Upper lobe of left lung (tissue), 6 donors: ENCODE measurements around the gene MYOG. TPM values are rescaled to one million over a fixed set of nuclear protein-coding genes. Genes with fewer than 3 reads are reported as not detected.

Source experiments
- ATAC-seq, 2 donors: fragments of 200-7000 bp; cut with Tn5 transposase; one replicate each; pipeline ENCODE4 v1.9.1; 2022; ENCODE audit warnings: mild to moderate bottlenecking in 2 of 2, moderate library complexity in 2 of 2; ENCODE audit not compliant: low FRiP score in 2 of 2
- DNase-seq, 2 donors: peaks; one replicate each; pipeline ENCODE4 v3.0.0-alpha.2; 2019 to 2020
- H3K27ac ChIP-seq, 4 donors: fragments of 200-600 bp; sonication (generic); one replicate each; pipeline ENCODE4 v1.5.1; 2016 to 2019
- H3K27me3 ChIP-seq, 4 donors: fragments of 200-600 bp; sonication (generic); one replicate each; pipeline ENCODE4 v1.5.1; 2017 to 2019
- H3K36me3 ChIP-seq, 4 donors: fragments of 200-600 bp; sonication (generic); one replicate each; pipeline ENCODE4 v1.5.1; 2016 to 2019
- H3K4me1 ChIP-seq, 4 donors: fragments of 200-600 bp; sonication (generic); one replicate each; pipeline ENCODE4 v1.5.1; 2018 to 2019
- H3K4me3 ChIP-seq, 4 donors: fragments of 200-600 bp; sonication (generic); one replicate each; pipeline ENCODE4 v1.5.1; 2017 to 2019; ENCODE audit warnings: mild to moderate bottlenecking in 2 of 4, moderate library complexity in 1 of 4
- H3K9me3 ChIP-seq, 4 donors: fragments of 200-600 bp; sonication (generic); one replicate each; pipeline ENCODE4 v1.5.1; 2018 to 2019
- CTCF ChIP-seq, 6 experiments: fragments of 450-650 bp in 4 of 6; fragments of 200-600 bp in 2 of 6; sonication (generic) in 2 of 6; IDR thresholded peaks; one replicate each; pipeline ENCODE4 v1.5.1; 2016 to 2019; ENCODE audit warnings: antibody characterized with exemption in 6 of 6
- EP300 ChIP-seq, 4 donors: sonication (generic); formaldehyde crosslinking; IDR thresholded peaks; one replicate each; pipeline ENCODE4 v1.5.1; 2017; ENCODE audit warnings: antibody characterized with exemption in 4 of 4, control low read depth in 2 of 4
- POLR2A ChIP-seq, 4 donors: fragments of 450-650 bp; IDR thresholded peaks; one replicate each; pipeline ENCODE4 v1.5.1; 2016 to 2017; ENCODE audit warnings: antibody characterized with exemption in 4 of 4, mild to moderate bottlenecking in 2 of 4
- POLR2AphosphoS5 ChIP-seq, 2 donors: sonication (generic); formaldehyde crosslinking; IDR thresholded peaks; one replicate each; pipeline ENCODE4 v1.5.1; 2017; ENCODE audit warnings: antibody characterized with exemption in 2 of 2
- WGBS, 2 donors: methylation state at CpG; one replicate each; pipeline ENCODE4 v1.1.5; 2017 to 2018; 5-methylcytosine and 5-hydroxymethylcytosine counted together
- total RNA-seq, 6 donors: library from RNA; depleted of rRNA in 4 of 6; stranded (reverse); fragments of >200 nt in 4 of 6; gene quantifications; one replicate each; pipeline versions ENCODE4 v1.1.0 to v1.2.1, GENCODE V29; 2016 to 2021
- donor health status: DM: no; HTN: no; CAD: no; lungs with moderate emphysema.
- donor health status: DM: no; HTN: yes; CAD: no; lungs with severe emphysema.

Gene MYOG
- total RNA-seq, 6 donors from 2014 or later, result not detected

GRCh38 chr1:203058676-203058935 lies 27.2 kb downstream of the MYOG start:
- no peaks in the 10 kb centered on the region for H3K36me3 ChIP-seq
- H3K27ac ChIP-seq, result no peak overlapping the region
- 57 to 70% methylated on average over 1 of the region's 1 CpG for WGBS, 2 donors
- H3K4me1 ChIP-seq, result peaks cover 3 to 10% (median 4%) of the 10 kb centered on the region in 4 donors
- ATAC-seq (peak in 1 of 2 donors; percentile 37), DNase-seq (no peak)
- H3K4me3 ChIP-seq, result no peak overlapping the region
- H3K9me3 ChIP-seq, result no peaks in the 10 kb centered on the region
- H3K27me3 ChIP-seq, result no peaks in the 10 kb centered on the region
- TF ChIP-seq CTCF (IDR thresholded peaks at IDR 0.05) (no peak), POLR2A (IDR thresholded peaks at IDR 0.05) (no peak), EP300 (IDR thresholded peaks at IDR 0.05) (no peak)

- no peak for TF ChIP-seq POLR2AphosphoS5 (IDR thresholded peaks at IDR 0.05)
- no peak for TF ChIP-seq POLR2A (IDR thresholded peaks at IDR 0.05)
- no peak for TF ChIP-seq EP300 (IDR thresholded peaks at IDR 0.05)
- TF ChIP-seq CTCF (IDR thresholded peaks at IDR 0.05), result no peak
- H3K4me3 ChIP-seq, result no peak overlapping the region
- H3K27me3 ChIP-seq, result no peaks in the 10 kb centered on the region
- WGBS, 2 donors, result 47 to 48% methylated on average over 8 to 10 of the region's 10 CpGs
- ATAC-seq (peak in 1 of 2 donors; percentile 44), DNase-seq (no peak)
- H3K36me3 ChIP-seq, result no peaks in the 10 kb centered on the region
- H3K4me1 ChIP-seq, result peaks cover 3 to 10% (median 4%) of the 10 kb centered on the region in 4 donors
- no peaks in the 10 kb centered on the region for H3K9me3 ChIP-seq
- H3K27ac ChIP-seq, result no peak overlapping the region
Measured at GRCh38 chr1:203057911-203058675, 27.7 kb downstream of the MYOG start.

- H3K4me3 ChIP-seq, result no peak overlapping the region
- no peak overlapping the region for H3K27ac ChIP-seq
- WGBS, 2 donors, result 93 to 97% methylated on average over 6 of the region's 6 CpGs
- TF ChIP-seq POLR2AphosphoS5 (IDR thresholded peaks at IDR 0.05), result no peak
- TF ChIP-seq POLR2A (IDR thresholded peaks at IDR 0.05), result no peak
- TF ChIP-seq EP300 (IDR thresholded peaks at IDR 0.05), result no peak
- no peak for TF ChIP-seq CTCF (IDR thresholded peaks at IDR 0.05)
- no peaks in the 10 kb centered on the region for H3K36me3 ChIP-seq
- H3K4me1 ChIP-seq, result peaks cover 3 to 10% (median 4%) of the 10 kb centered on the region in 4 donors
- H3K27me3 ChIP-seq, result no peaks in the 10 kb centered on the region
- no peak for ATAC-seq
- H3K9me3 ChIP-seq, result no peaks in the 10 kb centered on the region
- DNase-seq, result no peak
Measured at GRCh38 chr1:203056516-203056915, 29.3 kb downstream of the MYOG start.

GRCh38 chr1:203056012-203056411 lies 29.8 kb downstream of the MYOG start:
- Histone ChIP-seq H3K9me3 (no peaks in the 10 kb centered on the region), H3K36me3 (no peaks in the 10 kb centered on the region), H3K27me3 (no peaks in the 10 kb centered on the region), H3K27ac (no peak overlapping the region), H3K4me3 (no peak overlapping the region), H3K4me1 (peaks cover 3 to 10% (median 4%) of the 10 kb centered on the region in 4 donors)
- 80 to 95% methylated on average over 7 of the region's 7 CpGs for WGBS, 2 donors
- ATAC-seq, result no peak
- no peak for DNase-seq
- TF ChIP-seq EP300 (IDR thresholded peaks at IDR 0.05), result no peak

GRCh38 chr1:203055161-203055799 lies 30.5 kb downstream of the MYOG start:
- Histone ChIP-seq H3K4me3 (no peak overlapping the region), H3K4me1 (peaks cover 3 to 10% (median 4%) of the 10 kb centered on the region in 4 donors), H3K9me3 (no peaks in the 10 kb centered on the region), H3K27me3 (no peaks in the 10 kb centered on the region), H3K27ac (no peak overlapping the region), H3K36me3 (no peaks in the 10 kb centered on the region)
- no peak for TF ChIP-seq POLR2AphosphoS5 (IDR thresholded peaks at IDR 0.05)
- TF ChIP-seq CTCF (IDR thresholded peaks at IDR 0.05), result no peak
- no peak for TF ChIP-seq EP300 (IDR thresholded peaks at IDR 0.05)
- TF ChIP-seq POLR2A (IDR thresholded peaks at IDR 0.05), result no peak
- ATAC-seq (no peak), DNase-seq (no peak)
- 88 to 92% methylated on average over 17 to 24 of the region's 24 CpGs for WGBS, 2 donors
